GM19397 (cell line): Measurements from ENCODE around the gene EFNB2.

Source experiments
- ATAC-seq: cut with Tn5 transposase; IDR thresholded peaks from one replicate; pipeline ENCODE4 v1.9.1; 2021; ENCODE audit warnings: mild to moderate bottlenecking, moderate library complexity; ENCODE audit not compliant: unreplicated experiment

The EFNB2 gene

GRCh38 chr13:106503730-106504453 lies 31.6 kb downstream of the EFNB2 start:
- ATAC-seq: no peak

- ATAC-seq: no peak
Observed at GRCh38 chr13:106503272-106503671, 32.2 kb downstream of the EFNB2 start.

- no peak for ATAC-seq
Observed at GRCh38 chr13:106500445-106500844, 35.0 kb downstream of the EFNB2 start.

GRCh38 chr13:106499896-106500295 lies 35.6 kb downstream of the EFNB2 start:
- peak; percentile 65 for ATAC-seq

GRCh38 chr13:106499113-106499512 lies 36.3 kb downstream of the EFNB2 start:
- no peak for ATAC-seq

- ATAC-seq: no peak
Observed at GRCh38 chr13:106498571-106498970, 36.9 kb downstream of the EFNB2 start.

GRCh38 chr13:106498158-106498557 lies 37.3 kb downstream of the EFNB2 start:
- ATAC-seq: no peak

GRCh38 chr13:106497079-106497478 lies 38.4 kb downstream of the EFNB2 start:
- no peak for ATAC-seq

GRCh38 chr13:106496072-106496997 lies 39.1 kb downstream of the EFNB2 start:
- no peak for ATAC-seq

- ATAC-seq: no peak
Observed at GRCh38 chr13:106494936-106495335, 40.5 kb downstream of the EFNB2 start.

- ATAC-seq: no peak
Observed at GRCh38 chr13:106494506-106494905, 41.0 kb downstream of the EFNB2 start.

- peak; percentile 83 for ATAC-seq
Observed at GRCh38 chr13:106493533-106494220, 41.8 kb downstream of the EFNB2 start.

- ATAC-seq: no peak
Observed at GRCh38 chr13:106492588-106493475, 42.6 kb downstream of the EFNB2 start.

- no peak for ATAC-seq
Observed at GRCh38 chr13:106491928-106492587, 43.4 kb downstream of the EFNB2 start.

GRCh38 chr13:106491463-106491862 lies 44.0 kb downstream of the EFNB2 start:
- ATAC-seq: no peak

GRCh38 chr13:106490569-106491321 lies 44.7 kb downstream of the EFNB2 start:
- peak; percentile 34 for ATAC-seq

- ATAC-seq: no peak
Observed at GRCh38 chr13:106489849-106490568, 45.5 kb downstream of the EFNB2 start.

- ATAC-seq: no peak
Observed at GRCh38 chr13:106488686-106489085, 46.8 kb downstream of the EFNB2 start.
